Inferior parietal cortex (tissue), 1 donor: Measurements from ENCODE around the gene PTPRB.
"Not testable (repeated sequence)": the region's sequence is repeated elsewhere in the genome, so short reads cannot be mapped to it uniquely, and the experiment has no call there.

Experiments
- DNase-seq: peaks from one replicate; pipeline ENCODE4 v3.0.0-alpha.2; 2016; ENCODE audit errors: extremely low spot score

Gene PTPRB

DNA sequence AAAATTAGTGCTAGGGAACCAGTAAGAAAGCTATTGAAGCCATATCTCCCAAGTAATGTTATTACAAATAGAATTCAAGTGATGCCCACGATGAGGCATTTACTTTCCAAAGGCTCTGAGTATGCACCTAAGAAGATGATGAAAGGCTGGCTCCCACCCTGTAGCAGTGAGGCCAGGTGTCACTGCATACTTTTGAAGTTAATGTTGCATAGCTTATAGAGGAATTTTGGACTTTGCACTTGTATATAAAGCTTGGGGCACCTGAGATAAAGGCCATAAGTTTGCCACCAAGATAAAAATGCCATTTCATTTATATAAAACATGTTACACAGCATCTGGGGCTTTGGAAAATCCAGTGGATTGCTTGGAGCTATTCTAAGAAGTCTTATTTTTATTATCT lies 96.2 kb downstream of the PTPRB start:
- no peak for DNase-seq

DNA sequence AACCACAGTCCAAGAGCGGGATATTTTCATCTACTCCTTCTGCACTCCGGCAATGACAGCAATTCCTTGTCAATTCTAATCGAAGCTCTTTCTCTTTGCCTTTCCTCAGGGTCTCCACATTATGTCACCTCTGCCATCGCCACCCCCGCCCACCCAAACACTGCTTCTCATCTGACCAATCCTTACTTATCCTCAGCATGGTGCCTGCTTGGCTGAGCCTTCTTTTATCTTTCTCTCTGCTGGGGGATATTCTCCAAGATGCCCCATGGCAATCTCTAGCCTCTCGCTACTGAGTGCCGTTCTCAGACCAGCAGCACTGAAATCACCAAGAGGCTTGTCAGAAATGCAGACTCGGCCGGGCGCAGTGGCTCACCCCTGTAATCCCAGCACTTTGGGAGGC lies 100.6 kb downstream of the PTPRB start:
- no peak for DNase-seq

- peak; percentile 90 for DNase-seq
These were observed 101.3 kb downstream of the PTPRB start for GRCh38 chr12:70535896-70536374.

DNA sequence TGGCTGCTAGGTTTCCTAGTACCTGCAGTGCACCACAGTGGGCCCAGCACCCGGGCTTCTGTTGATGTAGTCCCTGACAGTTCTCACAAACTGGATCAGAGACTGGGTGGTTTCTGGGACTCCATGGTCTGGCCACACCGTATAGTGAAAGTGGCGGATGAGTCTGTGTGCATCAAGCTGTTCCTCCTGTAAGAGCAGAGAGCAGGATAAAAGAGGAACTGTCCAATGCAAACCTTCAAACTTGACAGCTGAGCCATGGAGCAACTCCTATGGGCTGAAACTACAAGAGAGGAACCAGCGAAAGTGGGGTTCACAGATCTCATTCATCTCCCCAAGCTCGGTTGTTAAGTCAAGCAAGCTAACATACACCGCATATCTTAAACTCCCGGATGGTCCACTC lies 102.8 kb downstream of the PTPRB start:
- DNase-seq = no peak

- DNase-seq = no peak
These were observed 107.6 kb downstream of the PTPRB start for GRCh38 chr12:70529647-70530046.

DNA sequence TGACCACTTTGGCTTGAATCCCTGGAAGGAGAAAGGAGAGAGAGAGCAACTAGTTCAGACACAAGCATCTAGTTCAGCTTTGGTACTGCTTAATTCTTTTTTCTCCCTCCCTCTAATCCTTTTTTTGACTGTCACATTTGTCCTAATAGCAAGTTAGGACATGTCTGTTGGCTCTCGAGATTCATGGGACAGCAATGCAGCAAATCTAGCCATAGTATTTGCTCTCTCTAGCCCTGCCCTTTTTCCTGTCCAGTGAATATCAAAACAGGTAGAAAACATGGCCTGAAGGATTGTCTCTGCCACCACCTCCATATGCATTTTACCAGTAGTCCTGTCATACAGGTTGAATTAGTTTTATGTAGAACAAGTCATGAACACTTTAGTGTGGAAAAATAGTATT lies 116.4 kb downstream of the PTPRB start:
- DNase-seq = no peak

GRCh38 chr12:70513426-70513825 lies 123.8 kb downstream of the PTPRB start:
- DNase-seq = no peak

- DNase-seq = no peak
These were observed 129.1 kb downstream of the PTPRB start for GRCh38 chr12:70508178-70508577.

- DNase-seq = no peak
These were observed 129.8 kb downstream of the PTPRB start for GRCh38 chr12:70507442-70507841.

DNA sequence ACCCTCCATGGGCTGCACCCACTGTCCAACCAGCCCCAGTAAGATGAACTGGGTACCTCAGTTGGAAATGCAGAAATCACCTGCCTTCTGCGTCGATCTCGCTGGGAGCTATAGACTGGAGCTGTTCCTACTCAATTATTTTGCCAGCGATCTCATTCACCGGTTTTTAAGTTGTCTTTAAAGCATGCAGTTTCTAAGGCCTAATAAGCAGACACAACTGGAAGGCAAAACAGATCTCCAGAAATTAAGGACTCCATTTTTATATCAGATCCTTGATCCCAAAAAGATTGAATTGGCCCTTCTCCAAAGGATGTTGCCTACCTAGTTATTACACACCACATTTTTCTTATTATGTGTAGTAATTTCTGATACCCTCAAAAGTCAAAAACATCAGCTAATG lies 139.7 kb downstream of the PTPRB start:
- DNase-seq = no peak

DNA sequence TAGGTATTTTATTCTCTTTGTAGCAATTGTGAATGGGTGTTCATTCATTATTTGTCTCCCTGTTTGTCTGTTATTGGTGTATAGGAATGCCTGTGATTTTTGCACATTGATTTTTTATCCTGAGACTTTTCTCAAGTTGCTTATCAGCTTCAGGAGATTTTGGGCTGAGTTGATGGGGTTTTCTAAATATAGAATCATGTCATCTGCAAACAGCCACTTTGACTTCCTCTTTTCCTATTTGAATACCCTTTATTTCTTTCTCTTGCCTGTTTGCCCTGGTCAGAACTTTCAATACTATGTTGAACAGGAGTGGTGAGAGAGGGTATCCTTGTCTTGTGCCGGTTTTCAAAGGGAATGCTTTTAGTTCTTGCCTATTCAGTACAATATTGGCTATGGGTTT lies 144.3 kb downstream of the PTPRB start:
- not testable (repeated sequence) for DNase-seq

- DNase-seq = not testable (repeated sequence)
These were observed 146.3 kb downstream of the PTPRB start for GRCh38 chr12:70490928-70491327.

GRCh38 chr12:70487440-70487839 lies 149.8 kb downstream of the PTPRB start:
- DNase-seq = no peak

DNA sequence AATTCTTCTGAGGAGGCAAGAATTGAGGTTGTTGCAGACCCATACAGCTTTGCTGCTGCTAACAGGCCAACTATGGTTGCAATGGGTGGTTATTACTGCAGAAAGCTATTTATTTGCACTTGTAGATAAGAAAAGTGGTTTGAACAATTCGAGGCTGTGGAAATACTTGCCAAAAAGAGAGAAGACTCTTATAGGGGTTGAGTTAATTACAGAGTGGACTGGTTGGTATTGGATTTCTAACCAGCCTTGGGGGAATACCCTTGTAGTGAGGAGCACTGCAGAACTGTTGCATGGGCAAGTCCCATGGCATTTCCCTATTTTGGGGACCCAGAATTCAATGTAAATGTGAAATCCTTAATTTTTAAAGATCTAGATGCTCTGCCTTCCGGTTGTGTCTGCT lies 150.6 kb downstream of the PTPRB start:
- no peak for DNase-seq

- no peak for DNase-seq
These were observed 151.5 kb downstream of the PTPRB start for GRCh38 chr12:70485704-70486103.

GRCh38 chr12:70484464-70484863 lies 152.8 kb downstream of the PTPRB start:
- no peak for DNase-seq

- no peak for DNase-seq
These were observed 154.5 kb downstream of the PTPRB start for GRCh38 chr12:70482764-70483163.

- DNase-seq = no peak
These were observed 167.9 kb downstream of the PTPRB start for GRCh38 chr12:70469221-70469820.

- DNase-seq = no peak
These were observed 168.5 kb downstream of the PTPRB start for GRCh38 chr12:70468741-70469140.

DNA sequence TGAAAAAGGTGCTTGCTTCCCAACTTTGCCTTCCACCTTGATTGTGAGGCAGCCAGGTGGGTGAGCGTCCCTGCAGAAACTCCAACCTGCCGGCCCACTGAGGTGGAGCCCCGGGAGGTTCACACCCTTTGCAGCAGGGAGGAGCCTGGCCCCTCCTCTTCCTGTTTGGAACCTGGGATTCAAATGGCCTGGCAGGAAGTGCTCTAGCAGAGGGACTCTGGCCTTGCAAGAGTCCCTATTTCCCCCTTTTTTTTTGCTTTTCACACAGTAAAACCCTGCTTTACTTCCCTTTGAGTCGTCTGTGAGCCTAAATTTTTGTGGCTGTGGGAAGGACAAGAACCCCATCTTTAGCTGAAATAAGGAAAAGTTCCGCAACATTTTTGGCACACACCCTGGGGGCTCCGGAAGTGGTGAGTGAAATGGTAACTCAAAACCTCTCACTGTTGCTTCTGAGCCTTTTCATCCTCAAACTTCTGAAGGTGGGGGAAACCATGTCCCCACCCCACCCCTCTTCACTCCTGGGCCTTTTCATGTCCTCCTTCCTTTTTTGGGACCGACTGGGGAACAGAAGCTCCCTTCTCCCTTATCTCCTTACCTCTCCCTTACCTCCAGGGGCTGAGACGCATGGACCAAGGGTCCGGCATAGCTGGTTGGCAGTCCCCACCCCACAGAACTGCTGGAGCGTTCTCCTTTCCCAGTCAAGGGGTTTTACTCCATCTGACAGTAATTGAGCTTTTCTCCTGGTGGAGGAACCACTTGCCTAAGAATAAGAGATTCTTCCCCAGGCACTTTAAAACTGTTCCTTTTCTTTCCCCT lies 169.1 kb downstream of the PTPRB start:
- DNase-seq = no peak

GRCh38 chr12:70467476-70467875 lies 169.8 kb downstream of the PTPRB start:
- DNase-seq = no peak

DNA sequence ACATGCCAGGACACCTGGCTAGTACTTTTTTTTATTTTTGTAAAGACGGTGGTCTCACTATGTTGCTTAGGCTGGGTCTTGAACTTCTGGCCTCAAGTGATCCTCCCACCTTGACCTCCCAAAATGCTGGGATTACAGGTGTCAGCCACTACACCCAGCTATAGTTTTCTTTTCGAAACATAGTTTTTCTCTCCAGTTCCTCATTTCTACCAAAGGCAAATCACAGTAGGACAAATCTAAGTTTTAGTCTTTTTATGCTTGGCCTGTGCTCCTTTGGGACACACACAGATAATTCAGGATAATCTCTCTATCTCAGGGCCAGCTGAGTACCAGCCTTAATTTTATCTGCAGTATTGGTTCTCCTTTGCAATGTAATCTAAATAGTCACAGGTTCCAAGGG lies 170.5 kb downstream of the PTPRB start:
- DNase-seq = no peak
